T-helper 1 cell treated with Interleukin-12 subunit alpha and Interleukin-12 subunit beta and Interleukin-4 antibody, amounts not matched to agents 30 μg/mL and 1 μg/mL, for 36 hours (primary cell): Measurements from ENCODE around the gene PCBP4.

Source experiments
- H3K27ac Mint-ChIP-seq: one replicate; pipeline ENCODE4 v1.8.0; 2021; ENCODE audit warnings: mild to moderate bottlenecking, mixed read lengths
- H3K27me3 Mint-ChIP-seq: one replicate; pipeline ENCODE4 v1.8.0; 2021; ENCODE audit warnings: low read depth, mixed read lengths
- H3K36me3 Mint-ChIP-seq: one replicate; pipeline ENCODE4 v1.8.0; 2021; ENCODE audit warnings: low read depth, mixed read lengths
- H3K4me1 Mint-ChIP-seq: one replicate; pipeline ENCODE4 v1.8.0; 2021; ENCODE audit warnings: low read depth, mixed read lengths
- H3K4me3 Mint-ChIP-seq: one replicate; pipeline ENCODE4 v1.8.0; 2021; ENCODE audit warnings: mild to moderate bottlenecking, moderate library complexity, mixed read lengths
- H3K9me3 Mint-ChIP-seq: one replicate; pipeline ENCODE4 v1.8.0; 2021; ENCODE audit warnings: mixed read lengths

PCBP4 gene

DNA sequence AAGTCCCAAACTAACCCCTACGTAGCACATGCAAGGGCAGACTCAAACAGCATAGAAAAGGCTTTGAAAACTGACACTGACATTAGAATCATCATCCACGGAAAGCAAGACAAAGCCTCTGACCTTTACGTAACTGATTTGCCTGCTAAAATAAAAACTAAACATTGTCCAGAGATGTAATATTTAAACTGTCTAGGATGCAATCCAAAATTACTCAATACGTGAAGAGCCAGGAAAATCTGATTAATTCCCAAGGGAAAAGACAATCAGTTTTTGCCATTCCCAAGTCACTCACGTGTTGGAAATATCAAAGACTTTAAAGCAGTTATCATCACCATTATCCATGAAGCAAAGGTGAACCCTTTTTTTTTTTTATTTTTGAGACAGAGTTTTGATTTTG, 50.8 kb downstream of the PCBP4 start:
- Mint-ChIP-seq H3K36me3 (no peaks in the 10 kb centered on the region), H3K4me1 (no peaks in the 10 kb centered on the region), H3K4me3 (no peak overlapping the region), H3K27ac (no peak overlapping the region), H3K27me3 (peaks cover 22% of the 10 kb centered on the region), H3K9me3 (no peaks in the 10 kb centered on the region)

DNA sequence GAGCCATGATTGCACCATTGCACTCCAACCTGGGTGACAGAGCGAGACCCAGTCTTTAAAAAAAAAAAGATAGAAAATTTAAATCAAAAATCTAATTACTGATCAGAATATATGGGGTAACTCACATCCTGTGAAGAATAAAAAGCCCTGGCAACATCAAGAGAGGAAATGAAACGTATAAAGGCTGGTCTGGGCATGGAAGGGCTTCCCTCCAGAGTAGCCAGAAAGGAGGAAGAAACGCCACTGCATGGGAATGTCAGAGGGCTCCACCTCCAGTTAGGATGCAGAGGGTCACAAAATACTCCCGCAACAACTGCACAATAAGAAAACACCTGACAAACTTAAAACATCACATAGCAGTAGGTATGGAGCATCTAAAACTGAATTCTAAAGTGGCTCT, 59.2 kb downstream of the PCBP4 start:
- H3K4me3 Mint-ChIP-seq, result no peak overlapping the region
- H3K36me3 Mint-ChIP-seq, result peaks cover 3% of the 10 kb centered on the region
- H3K27ac Mint-ChIP-seq, result no peak overlapping the region
- peaks cover 7% of the 10 kb centered on the region for H3K27me3 Mint-ChIP-seq
- H3K4me1 Mint-ChIP-seq, result no peaks in the 10 kb centered on the region
- H3K9me3 Mint-ChIP-seq, result peaks cover 10% of the 10 kb centered on the region
